Measurements from ENCODE around the gene CORO2A. TPM values are rescaled to one million over a fixed set of nuclear protein-coding genes. Genes with fewer than 3 reads are reported as not detected.

Gene CORO2A
- polyA plus RNA-seq, 1 of the 3 experiments (the other 2 are of a cell fraction): 2.3 TPM

GRCh38 chr9:98190757-98191105 is 1.7 kb downstream of the CORO2A start:
- peaks cover 0 to 13% of the 10 kb centered on the region in 2 experiments; a peak in 1 of 4 replicates for H3K4me1 ChIP-seq (ENCODE audit: control insufficient read depth in 1 of 2, insufficient read depth in 2 of 2, low read depth in 1 of 2, low read length in 1 of 2)
- CTCF ChIA-PET: interaction anchor here (0.7 to 2.6 kb wide), 6 partner anchors 8 to 73 kb away, joined by 3 to 10 read pairs (median 3); no protein-coding TSS in a partner anchor
- H3K4me2 ChIP-seq: no peak overlapping the region
- no peaks in the 10 kb centered on the region for H3K9me2 ChIP-seq
- no peak overlapping the region for H2AFZ ChIP-seq (ENCODE audit: low read depth)
- no peaks in the 10 kb centered on the region for H4K20me1 ChIP-seq (ENCODE audit: insufficient read depth)
- H3K36me3 ChIP-seq (replicated peaks in 1 of 2; ENCODE audit: control insufficient read depth in 1 of 2, insufficient read depth in 2 of 2, low read length in 1 of 2): no peaks in the 10 kb centered on the region
- WGBS (ENCODE audit: low lambda C conversion rate): 95% methylated on average over 4 of the region's 5 CpGs
- H3K4me3 ChIP-seq (ENCODE audit: low read depth in 2 of 2, low read length in 1 of 2): no peak overlapping the region
- H3F3A ChIP-seq (replicated peaks; ENCODE audit: insufficient read depth): no peaks in the 10 kb centered on the region
- no peaks in the 10 kb centered on the region for H3K79me2 ChIP-seq (ENCODE audit: insufficient read depth)
- no peaks in the 10 kb centered on the region for H3K27me3 ChIP-seq (ENCODE audit: insufficient read depth)
- TF ChIP-seq ELF1 (IDR thresholded peaks at IDR 0.05): no peak
- TF ChIP-seq POLR2AphosphoS5 (IDR thresholded peaks at IDR 0.05; ENCODE audit: low read depth, low read length): no peak
- TF ChIP-seq MXI1 (IDR thresholded peaks at IDR 0.05; ENCODE audit: low read depth, low read length): no peak
- POLR2A ChIA-PET: interaction anchor here (0.5 kb wide), 1 partner anchor 218 kb away, joined by 5 read pairs; no protein-coding TSS in a partner anchor
- H3K9ac ChIP-seq: no peak overlapping the region
- H3K9me3 ChIP-seq: no peaks in the 10 kb centered on the region
- H3K27ac ChIP-seq (ENCODE audit: low read depth in 2 of 2, low read length in 1 of 2): no peak overlapping the region
- no peak for DNase-seq

DNA sequence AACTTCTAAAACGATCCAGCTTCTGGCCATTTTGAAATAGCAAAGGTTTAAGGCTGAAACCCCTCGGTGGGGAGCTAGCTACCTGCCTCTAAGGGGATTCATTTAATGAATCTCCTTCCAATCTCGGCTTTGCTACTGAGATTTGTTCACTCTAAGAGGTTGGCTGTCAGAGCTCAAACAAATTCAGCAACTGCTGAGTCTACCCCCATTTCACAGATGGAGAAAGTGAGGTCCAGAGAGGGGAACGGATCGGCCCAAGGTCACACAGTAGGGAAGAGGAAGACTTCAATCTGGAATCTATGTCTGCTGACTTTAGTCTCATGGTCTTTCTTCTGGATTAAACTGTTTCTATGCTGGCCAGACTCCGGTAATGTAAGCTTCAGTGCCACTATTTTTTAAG is 3.0 kb downstream of the CORO2A start:
- 54% methylated on average over 6 of the region's 6 CpGs for WGBS (ENCODE audit: low lambda C conversion rate)
- TF ChIP-seq, protein P1, sequence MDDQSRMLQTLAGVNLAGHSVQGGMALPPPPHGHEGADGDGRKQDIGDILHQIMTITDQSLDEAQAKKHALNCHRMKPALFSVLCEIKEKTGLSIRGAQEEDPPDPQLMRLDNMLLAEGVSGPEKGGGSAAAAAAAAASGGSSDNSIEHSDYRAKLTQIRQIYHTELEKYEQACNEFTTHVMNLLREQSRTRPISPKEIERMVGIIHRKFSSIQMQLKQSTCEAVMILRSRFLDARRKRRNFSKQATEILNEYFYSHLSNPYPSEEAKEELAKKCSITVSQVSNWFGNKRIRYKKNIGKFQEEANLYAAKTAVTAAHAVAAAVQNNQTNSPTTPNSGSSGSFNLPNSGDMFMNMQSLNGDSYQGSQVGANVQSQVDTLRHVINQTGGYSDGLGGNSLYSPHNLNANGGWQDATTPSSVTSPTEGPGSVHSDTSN (IDR thresholded peaks at IDR 0.05): no peak
- TF ChIP-seq YY1 (IDR thresholded peaks at IDR 0.05; ENCODE audit: low read depth): no peak
- TF ChIP-seq EP300 (IDR thresholded peaks at IDR 0.05; ENCODE audit: borderline replicate concordance in 1 of 2, low read depth in 1 of 2, low read length in 1 of 2): no peak
- TF ChIP-seq, protein P2, sequence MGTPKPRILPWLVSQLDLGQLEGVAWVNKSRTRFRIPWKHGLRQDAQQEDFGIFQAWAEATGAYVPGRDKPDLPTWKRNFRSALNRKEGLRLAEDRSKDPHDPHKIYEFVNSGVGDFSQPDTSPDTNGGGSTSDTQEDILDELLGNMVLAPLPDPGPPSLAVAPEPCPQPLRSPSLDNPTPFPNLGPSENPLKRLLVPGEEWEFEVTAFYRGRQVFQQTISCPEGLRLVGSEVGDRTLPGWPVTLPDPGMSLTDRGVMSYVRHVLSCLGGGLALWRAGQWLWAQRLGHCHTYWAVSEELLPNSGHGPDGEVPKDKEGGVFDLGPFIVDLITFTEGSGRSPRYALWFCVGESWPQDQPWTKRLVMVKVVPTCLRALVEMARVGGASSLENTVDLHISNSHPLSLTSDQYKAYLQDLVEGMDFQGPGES (IDR thresholded peaks at IDR 0.05; ENCODE audit: low read depth, low read length): no peak
- TF ChIP-seq NFIC (IDR thresholded peaks at IDR 0.05; ENCODE audit: borderline replicate concordance): no peak
- TF ChIP-seq FOXJ3 (CRISPR knock-in tag; IDR thresholded peaks at IDR 0.05): no peak
- no peak for TF ChIP-seq POLR2AphosphoS5 (IDR thresholded peaks at IDR 0.05; ENCODE audit: low read depth, low read length)
- TF ChIP-seq ZBTB33 (IDR thresholded peaks at IDR 0.05; ENCODE audit: borderline replicate concordance, low read depth): no peak
- TF ChIP-seq FOSL2 (IDR thresholded peaks at IDR 0.05; ENCODE audit: borderline replicate concordance, low read depth): no peak
- TF ChIP-seq GABPA (IDR thresholded peaks at IDR 0.05; ENCODE audit: low read depth): no peak
- TF ChIP-seq, protein P3, sequence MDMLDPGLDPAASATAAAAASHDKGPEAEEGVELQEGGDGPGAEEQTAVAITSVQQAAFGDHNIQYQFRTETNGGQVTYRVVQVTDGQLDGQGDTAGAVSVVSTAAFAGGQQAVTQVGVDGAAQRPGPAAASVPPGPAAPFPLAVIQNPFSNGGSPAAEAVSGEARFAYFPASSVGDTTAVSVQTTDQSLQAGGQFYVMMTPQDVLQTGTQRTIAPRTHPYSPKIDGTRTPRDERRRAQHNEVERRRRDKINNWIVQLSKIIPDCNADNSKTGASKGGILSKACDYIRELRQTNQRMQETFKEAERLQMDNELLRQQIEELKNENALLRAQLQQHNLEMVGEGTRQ (IDR thresholded peaks at IDR 0.05; ENCODE audit: borderline replicate concordance, low read depth, low read length): no peak
- TF ChIP-seq TAF1 (IDR thresholded peaks at IDR 0.05; ENCODE audit: borderline replicate concordance, low read depth, low read length): no peak
- TF ChIP-seq RCOR1 (IDR thresholded peaks at IDR 0.05; ENCODE audit: low read length): no peak
- TF ChIP-seq TEAD4 (IDR thresholded peaks at IDR 0.05; ENCODE audit: borderline replicate concordance, insufficient read depth): no peak
- TF ChIP-seq GATA2 (CRISPR knock-in tag; IDR thresholded peaks at IDR 0.05): no peak
- TF ChIP-seq SMC3 (IDR thresholded peaks at IDR 0.05; ENCODE audit: low read depth, low read length): no peak
- no peak for TF ChIP-seq NRF1 (IDR thresholded peaks at IDR 0.05; ENCODE audit: low read depth, low read length)
- TF ChIP-seq JUND (IDR thresholded peaks at IDR 0.05): no peak
- H3K79me2 ChIP-seq (ENCODE audit: insufficient read depth): no peaks in the 10 kb centered on the region
- H3K27me3 ChIP-seq (ENCODE audit: insufficient read depth): no peaks in the 10 kb centered on the region
- H3K9ac ChIP-seq: no peak overlapping the region
- no peak for DNase-seq
- no peak overlapping the region for H2AFZ ChIP-seq (ENCODE audit: low read depth)
- H3K4me1 ChIP-seq (ENCODE audit: control insufficient read depth in 1 of 2, insufficient read depth in 2 of 2, low read depth in 1 of 2, low read length in 1 of 2): peaks cover 0 to 16% of the 10 kb centered on the region in 2 experiments; a peak in 1 of 4 replicates
- no peak overlapping the region for H3K4me2 ChIP-seq
- no peak overlapping the region for H3K27ac ChIP-seq (ENCODE audit: low read depth in 2 of 2, low read length in 1 of 2)
- no peaks in the 10 kb centered on the region for H3K9me3 ChIP-seq
- ChIA-PET CTCF (interaction anchor here (0.6 to 2.3 kb wide), 5 partner anchors 11 to 47 kb away, joined by 3 to 7 read pairs (median 3); no protein-coding TSS in a partner anchor), POLR2A (no interaction called here)
- H4K20me1 ChIP-seq (ENCODE audit: insufficient read depth): no peaks in the 10 kb centered on the region
- no peaks in the 10 kb centered on the region for H3F3A ChIP-seq (replicated peaks; ENCODE audit: insufficient read depth)
- no peak overlapping the region for H3K4me3 ChIP-seq (ENCODE audit: low read depth in 2 of 2, low read length in 1 of 2)
- no peaks in the 10 kb centered on the region for H3K36me3 ChIP-seq (replicated peaks in 1 of 2; ENCODE audit: control insufficient read depth in 1 of 2, insufficient read depth in 2 of 2, low read length in 1 of 2)
- H3K9me2 ChIP-seq: no peaks in the 10 kb centered on the region
